ENCODE measurements around the gene CENPP.
A peak's percentile ranks its signal among the peaks of the same experiment; 100 is the strongest.
"Not testable (repeated sequence)": the region's sequence is repeated elsewhere in the genome, so short reads cannot be mapped to it uniquely, and the experiment has no call there.

Gene CENPP

DNA sequence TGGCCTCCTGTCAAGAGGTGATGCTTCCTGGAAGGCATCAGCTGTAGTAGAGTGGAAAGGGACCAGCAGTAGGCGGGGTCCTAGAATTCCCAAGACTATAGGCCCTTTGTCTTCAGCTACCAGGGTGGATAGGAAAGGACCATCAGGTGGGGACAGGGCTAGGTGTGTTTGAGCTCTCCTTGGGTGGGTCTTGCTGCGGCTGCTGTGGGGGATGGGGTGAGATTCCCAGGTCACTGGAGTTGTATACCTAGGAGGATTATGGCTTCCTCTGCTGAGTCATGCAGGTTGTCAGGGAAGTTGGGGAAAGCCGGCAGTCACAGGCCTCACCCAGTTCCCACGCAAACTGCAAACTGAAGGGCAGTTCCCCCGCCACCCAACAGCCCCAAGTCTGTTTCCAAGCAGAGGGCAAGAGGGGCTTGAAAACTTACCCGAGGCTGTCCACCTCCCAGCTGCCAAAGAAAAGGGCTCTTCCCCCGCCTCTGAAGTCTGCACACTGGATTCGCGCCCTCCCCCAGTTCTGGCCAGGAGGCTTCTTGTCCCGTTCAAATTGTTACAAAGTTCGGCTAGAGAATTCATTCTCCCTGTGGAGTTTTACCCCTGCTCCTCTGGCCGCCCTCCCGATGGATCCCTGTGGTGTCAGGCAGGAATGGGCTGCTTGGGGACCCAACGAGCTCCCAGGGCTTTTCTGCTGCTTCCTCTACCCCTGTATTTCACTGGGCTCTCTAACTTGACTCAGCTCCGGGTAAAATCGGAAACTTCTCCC, 233.0 kb downstream of the CENPP start:
- DNase-seq, result no peak

DNA sequence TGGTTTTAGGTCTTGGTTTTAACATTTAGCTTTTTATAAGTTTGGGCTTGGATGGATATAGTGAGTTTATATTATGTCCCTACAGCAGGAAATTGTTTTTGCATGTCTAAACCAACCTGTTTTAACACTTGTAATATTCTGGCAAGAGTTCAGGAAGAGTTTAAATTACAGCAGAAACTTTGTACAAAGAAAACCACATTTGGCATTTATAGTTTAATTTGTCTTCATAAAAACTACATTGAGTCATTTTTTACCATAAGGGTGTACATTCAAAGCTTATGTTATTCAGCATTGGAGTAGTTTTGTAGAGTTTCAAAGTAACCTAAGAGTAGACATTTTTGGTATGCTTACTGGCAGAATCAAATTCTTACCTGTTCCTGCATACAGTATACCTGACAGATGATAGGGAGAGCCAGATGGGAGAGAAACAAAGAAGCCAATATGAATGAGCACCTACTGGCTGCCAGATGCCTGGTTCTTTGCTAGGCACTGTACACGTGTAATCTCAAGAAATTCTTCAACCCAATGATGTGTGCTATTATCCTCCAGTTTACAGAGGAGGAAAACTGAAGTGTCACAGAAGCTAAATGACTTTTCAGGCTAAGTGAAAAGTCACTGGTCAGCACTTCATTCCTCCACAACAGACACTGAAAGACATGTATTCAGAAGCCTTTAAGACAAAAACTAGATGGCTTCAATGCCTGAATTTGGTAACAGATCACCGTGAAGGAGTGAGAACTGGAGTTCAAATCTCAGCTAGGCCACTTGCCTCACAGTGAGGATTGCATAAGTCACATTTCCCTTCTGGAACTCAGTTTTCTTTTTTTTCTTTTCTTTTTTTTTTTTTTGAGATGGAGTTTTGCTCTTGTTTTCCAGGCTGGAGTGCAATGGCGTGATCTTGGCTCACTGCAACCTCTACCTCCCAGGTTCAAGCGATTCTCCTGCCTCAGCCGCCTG, 235.9 kb downstream of the CENPP start:
- DNase-seq, result no peak

DNA sequence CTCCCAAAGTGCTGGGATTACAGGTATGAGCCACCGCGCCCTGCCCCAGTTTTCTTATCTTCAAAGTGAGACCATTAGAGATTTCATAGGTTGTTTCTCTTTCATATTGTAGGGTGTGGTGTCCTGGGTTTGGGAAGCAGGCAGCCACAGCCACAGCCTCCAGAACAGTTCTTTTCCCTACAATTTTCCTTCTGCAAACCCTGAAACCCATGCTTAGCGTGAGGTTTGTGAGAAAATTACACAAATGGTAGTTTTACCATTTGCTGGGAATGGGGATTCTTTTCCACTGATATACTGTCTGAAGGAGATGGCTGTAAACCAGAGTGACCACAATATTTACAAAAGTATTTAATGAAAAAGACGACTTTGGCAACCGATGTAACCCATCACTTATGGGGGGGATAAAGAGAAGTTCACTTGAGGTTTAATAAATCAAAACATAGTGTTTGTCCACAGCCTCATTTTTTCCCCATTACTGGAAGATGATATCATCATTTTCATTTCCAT, 236.8 kb downstream of the CENPP start:
- DNase-seq, result no peak

GRCh38 chr9:92563116-92564100, 237.7 kb downstream of the CENPP start:
- DNase-seq, result no peak

DNA sequence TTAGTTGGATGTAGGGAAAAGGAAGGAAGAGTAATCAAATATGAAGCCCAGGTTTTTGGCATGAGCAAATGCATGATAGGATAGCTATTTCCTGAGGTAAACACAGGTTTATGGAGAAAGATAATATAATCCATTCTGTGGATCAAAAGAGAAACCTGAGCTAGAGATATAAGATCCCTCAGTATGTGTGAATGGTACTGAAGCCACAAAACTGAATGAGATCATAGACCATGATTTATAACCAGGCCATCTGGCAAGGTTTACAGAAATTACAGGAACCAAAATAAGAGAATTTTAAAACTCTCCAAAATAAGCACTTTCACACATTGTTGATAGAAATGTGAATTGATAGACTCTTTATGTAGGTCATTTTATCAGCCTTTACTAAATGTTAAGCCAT, 238.8 kb downstream of the CENPP start:
- no peak for DNase-seq

GRCh38 chr9:92564982-92565381, 239.2 kb downstream of the CENPP start:
- DNase-seq, result no peak

DNA sequence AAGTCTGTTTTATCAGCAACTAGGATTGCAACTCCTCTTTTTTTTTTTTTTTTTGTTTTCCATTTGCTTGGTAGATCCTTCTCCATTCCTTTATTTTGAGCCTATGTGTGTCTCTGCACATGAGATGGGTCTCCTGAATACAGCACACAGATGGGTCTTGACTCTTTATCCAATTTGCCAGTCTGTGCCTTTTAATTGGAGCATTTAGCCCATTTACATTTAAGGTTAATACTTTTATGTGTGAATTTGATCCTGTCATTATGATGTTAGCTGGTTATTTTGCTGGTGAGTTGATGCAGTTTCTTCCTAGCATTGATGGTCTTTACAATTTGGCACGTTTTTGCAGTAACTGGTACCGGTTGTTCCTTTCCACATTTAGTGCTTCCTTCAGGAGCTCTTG, 246.1 kb downstream of the CENPP start:
- not testable (repeated sequence) for DNase-seq

DNA sequence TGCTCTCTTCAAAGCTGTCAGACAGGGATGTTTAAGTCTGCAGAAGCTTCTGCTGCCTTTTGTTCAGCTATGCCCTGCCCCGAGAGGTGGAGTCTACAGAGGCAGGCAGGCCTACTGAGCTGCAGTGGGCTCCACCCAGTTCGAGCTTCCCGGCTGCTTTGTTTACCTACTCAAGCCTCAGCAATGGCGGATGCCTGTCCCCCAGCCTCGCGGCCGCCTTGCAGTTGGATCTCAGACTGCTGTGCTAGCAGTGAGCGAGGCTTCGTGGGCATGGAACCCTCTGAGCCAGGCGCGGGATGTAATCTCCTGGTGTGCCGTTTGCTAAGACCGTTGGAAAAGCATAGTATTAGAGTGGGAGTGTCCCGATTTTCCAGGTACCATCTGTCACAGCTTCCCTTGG, 247.9 kb downstream of the CENPP start:
- not testable (repeated sequence) for DNase-seq

DNA sequence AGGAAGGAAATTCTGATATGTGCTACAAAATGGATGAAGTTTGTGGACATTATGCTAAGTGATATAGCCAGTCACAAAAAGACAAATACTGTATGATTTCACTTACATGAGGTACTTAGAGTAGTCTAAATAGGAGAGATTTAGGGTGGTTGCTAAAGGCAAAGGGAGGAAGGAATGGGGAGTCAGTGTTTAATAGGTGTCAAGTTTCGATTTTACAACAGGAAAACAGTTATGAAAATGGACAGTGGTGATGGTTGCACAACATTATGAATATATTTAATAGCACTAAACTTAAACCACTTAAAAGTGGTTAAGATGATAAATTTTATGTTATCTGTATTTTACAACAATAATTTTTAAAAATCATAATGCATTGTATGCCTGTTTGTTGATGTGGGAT, 250.4 kb downstream of the CENPP start:
- peak in 1 of 2 experiments; percentile 18 for DNase-seq

GRCh38 chr9:92589923-92590322, 264.2 kb downstream of the CENPP start:
- peak in 1 of 2 experiments; percentile 9 for DNase-seq

DNA sequence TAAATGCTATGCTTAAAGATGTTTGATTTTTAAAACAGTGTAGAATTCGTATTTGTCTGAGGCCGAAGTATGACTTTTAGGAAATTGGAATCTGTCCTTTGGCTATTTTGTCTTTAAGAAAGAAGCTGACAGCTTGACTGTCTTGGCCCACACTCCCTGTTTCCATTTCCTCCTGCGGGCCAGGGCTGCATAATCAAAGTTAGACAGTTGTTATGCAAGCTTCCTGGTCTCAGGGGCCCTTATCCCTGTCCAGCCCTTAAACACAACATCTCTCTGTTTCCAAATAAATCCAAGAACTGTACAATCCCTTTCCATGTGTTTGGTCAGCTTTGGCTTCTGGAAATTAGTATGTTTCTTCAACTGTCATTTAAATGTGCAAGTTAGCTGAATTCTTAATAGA, 264.6 kb downstream of the CENPP start:
- DNase-seq, result peak; percentile 37 to 60

DNA sequence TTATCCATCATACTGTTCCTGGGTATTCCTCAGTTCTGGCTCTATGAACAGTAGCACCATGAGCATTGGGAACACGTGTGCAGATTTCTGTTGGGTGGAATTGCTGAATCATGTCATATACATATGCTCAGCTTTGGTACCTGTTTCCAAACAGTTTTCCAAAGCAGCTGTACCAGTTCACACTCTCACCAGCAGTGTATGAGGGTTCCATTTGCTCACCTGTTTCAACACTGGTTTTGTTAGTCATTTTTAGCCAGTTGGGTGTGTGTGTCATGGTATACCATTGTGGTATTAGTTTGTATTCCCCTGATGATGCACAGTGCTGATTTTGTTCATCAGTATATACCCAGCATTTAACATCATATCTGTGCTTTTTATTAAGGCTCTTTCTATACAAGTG, 266.8 kb downstream of the CENPP start:
- no peak for DNase-seq

GRCh38 chr9:92592946-92593861, 267.5 kb downstream of the CENPP start:
- DNase-seq, result peak in 1 of 2 experiments; percentile 18

DNA sequence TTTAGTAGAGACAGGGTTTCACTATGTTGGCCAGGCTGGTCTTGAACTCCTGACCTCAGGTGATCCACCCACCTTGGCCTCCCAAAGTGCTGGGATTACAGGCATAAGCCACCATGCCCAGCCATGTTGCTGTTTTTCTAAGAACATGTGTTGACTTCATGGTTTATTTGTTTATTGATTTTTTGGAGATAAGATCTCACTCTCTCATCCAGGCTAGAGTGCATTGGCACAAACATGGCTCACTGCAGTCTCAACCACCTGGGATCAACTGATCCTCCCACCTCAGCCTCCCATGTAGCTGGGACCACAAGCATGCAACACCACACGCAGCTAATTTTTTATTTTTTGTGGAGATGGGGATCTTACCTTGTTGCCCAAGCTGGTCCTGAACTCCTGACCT, 269.3 kb downstream of the CENPP start:
- not testable (repeated sequence) for DNase-seq

DNA sequence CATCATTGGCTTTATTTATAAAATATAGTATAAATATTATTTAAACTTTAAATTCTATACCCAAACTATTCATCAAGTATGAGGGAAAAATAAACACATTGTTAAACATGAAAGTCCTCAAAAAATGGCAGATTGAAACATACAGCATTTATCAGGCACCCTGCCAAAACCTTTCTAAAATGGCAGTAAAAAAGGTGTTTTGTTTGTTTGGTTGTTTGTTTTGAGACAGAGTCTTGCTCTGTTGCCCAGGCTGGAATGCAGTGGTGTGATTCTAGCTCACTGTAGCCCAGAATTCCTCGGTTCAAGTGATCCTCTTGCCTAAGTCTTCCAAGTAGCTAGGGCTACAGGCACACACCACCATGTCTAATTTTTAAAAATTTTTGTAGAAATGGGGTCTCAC, 270.2 kb downstream of the CENPP start:
- DNase-seq, result no peak

GRCh38 chr9:92598382-92598781, 272.6 kb downstream of the CENPP start:
- DNase-seq, result no peak

DNA sequence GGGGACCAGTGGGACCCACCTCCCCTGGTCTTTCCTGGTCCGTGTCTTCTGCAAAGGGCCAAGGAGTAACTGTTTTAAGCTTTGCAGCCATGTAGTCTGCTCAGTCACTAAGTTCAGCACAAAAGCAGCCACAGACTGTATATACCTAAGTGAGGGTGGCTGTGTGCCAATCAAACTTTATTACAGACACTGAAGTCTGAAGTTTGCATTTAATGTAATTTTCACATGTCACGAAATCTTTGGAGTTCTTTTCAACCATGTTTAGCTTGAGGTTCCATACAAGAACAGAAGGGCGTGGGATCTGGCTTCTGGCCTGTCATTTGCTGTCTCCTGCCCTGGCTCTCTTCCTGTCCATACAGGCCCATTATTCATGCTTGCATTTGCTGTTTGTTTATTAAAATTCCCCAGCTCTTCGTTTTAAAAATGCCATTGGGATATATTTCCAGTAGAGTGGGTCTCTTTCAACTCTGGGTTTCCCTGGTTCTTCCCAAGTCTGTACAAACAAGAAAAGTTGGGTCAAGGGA, 274.2 kb downstream of the CENPP start:
- no peak for DNase-seq

DNA sequence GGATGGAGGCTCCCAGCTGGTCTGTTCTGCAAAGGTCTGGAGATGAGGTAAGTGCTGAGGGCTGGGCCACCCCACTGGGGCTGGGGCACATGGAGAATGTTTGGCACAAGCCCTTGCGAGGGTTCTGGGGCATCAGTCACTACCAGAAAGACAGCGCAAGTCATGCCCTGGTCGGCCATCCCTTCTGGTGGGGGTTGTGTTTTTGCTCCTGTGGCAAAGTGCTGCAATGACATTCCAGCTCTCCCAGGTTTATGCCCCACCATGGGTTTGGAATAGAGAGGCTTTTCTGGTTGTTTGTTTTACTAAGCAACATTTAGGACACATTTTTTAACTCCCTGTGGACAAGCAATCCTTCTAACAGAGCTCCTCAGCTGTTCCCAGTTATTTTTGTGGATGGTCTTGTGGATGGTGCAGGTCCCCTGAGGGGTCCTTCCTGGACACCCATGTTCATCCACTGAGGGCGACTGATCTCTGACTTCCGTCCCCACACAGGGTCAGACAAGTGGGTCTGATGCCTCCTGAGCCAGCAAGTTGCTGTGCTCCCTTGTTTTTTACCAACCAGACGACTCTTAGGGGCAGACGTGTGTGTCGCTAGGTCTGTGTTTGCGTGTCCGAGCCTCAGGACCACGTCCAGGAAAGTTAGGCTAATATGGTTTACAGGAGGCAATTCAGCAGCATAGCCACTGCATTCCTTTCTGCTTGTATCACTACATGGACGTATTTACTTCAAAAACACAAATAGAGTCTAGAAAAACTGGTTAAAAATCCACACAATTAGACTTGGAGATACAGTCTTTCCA, 274.9 kb downstream of the CENPP start:
- DNase-seq, result no peak

GRCh38 chr9:92601451-92601850, 275.7 kb downstream of the CENPP start:
- no peak for DNase-seq

DNA sequence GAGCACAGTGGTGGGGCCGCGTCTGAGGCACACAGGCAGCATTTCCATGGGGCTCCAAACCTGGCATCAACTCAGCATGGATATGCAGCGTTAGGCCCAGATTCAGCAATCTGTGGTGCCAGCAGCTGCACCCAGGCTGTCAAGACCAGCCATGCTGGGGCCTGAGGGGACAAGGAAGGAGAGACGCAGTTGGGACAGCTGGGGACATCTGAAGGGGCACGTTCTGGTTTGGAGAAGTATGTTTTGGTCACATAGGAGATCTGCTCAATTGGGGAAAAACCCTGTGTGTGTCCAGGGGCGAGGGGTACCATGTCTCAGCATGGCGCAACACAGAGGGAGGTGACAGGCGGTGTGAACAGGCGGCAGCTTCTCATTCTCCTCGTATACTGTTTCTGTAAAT, 276.7 kb downstream of the CENPP start:
- DNase-seq, result no peak

Data from Kasumi-1 (cell line).